HG03280 (cell line): ENCODE data around the gene SRGAP2C.
"Not testable (repeated sequence)": the region's sequence is repeated elsewhere in the genome, so short reads cannot be mapped to it uniquely, and the experiment has no call there.

ENCODE experiments used
- ATAC-seq: cut with Tn5 transposase; IDR thresholded peaks from one replicate; pipeline ENCODE4 v1.9.1; 2021; ENCODE audit warnings: mild to moderate bottlenecking, moderate library complexity; ENCODE audit not compliant: unreplicated experiment

SRGAP2C gene

DNA sequence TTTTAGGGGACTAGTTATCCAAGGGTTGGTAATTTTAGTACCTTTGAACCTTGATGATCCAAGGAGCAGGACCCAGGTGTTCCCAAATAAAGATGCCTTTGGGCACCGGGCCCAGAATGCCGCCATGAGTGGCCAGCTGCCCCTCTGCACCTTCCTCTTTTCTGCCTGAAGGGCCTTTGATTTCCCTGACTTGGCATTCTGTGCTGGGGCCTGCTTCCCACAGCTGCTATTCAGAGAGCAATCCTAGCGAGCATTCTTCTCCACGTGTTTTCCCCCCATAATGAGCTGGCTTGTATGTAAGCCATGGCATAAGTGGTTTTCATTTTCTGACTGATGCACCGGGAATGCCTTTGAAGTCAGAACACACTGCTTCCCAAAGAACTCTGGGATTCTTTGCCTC, 184.1 kb downstream of the SRGAP2C start:
- not testable (repeated sequence) for ATAC-seq

DNA sequence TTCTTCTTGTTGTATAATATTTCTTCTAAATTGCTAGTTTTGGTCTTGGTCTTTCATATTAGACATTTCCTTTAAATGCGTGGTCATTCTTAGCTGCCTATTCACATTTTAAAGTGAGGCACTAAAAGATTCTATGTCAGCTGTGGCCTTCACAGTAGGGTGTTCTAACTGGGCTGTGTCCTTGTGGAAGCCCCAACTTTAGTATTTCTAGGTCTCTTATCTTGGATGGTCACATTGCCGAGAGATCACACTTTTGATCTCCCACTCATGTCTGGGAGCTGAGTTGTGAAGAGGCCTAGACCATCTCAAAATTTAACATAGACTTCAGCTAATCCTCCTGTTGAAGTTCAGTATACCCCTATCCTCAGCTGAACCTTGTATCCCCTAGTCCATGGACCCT, 185.2 kb downstream of the SRGAP2C start:
- not testable (repeated sequence) for ATAC-seq

DNA sequence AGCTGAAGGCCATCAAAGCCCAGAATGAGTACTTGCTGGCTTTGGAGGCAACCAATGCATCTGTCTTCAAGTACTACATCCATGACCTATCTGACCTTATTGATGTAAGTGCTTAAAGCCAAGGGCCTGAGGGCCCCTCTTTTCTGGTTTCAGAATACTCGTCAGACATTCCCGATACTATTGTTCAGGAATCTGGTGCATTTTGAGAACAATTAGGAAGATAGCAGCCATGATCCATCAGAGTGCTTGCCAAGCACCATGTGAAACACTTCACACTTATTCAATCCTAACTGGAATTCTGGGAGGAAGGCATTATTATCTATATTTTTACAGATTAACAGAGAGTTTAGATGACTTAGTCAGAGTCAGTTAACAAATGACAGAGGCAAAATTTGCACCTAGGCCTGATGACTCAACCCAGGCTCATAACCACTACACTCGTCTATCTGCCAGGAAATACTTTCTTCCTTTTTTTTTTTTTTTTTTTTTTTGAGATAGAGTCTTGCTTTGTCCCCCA, 190.1 kb downstream of the SRGAP2C start:
- ATAC-seq, result not testable (repeated sequence)

DNA sequence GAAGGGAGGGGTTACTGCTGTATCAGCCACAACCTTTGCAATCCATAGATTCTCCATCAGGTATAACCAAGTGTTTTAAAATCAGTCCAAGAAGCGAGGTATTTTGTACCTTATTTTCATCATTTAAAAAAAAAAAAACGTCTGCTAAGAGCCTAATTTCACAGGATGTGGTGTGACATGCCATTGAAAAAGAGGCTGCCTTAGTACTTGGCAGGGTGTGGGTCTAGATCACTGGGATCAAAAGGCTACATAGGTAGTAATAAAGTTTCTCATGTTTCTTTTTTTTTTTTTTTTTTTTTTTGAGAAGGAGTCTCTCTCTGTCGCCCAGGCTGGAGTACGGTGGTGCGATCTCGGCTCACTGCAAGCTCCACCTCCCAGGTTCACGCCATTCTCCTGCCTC, 192.2 kb downstream of the SRGAP2C start:
- ATAC-seq, result not testable (repeated sequence)

DNA sequence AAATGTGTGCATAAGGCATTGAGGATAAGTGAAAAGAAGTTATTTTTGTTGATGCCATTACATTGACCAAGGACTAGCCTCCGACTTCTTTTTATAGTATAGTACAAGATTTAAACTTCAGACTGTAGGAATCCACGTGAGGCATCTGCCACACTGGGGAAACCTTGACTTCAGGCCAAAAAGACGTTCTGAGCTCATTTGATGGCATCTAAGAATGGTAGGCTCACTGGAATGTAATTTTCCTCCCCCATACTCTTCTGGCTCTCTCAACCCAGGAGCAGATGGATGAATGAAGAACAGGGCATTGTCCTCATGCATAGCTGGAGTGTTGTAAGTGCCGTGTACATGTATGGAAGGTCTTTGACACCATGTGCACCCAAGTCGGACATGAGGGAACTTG, 194.0 kb downstream of the SRGAP2C start:
- not testable (repeated sequence) for ATAC-seq

DNA sequence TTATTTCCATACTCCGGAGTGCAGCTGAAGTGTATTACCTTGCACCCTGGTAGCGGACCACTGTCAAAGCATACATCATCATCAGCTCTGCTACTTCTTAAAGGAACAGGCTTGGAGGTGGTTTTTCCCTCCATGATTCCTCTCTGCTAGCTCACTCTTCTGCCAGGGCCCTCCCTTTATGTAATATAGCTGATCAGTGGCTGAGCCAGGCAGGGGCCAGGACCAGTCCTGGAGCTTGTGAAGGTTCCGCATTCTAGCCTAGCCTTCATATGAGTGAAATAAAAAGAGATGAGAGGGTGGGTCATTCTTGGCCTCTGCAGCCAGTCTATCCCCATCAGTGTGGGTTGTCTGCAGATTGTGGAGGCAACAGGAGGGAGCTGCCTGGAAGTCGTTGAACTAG, 200.0 kb downstream of the SRGAP2C start:
- ATAC-seq, result not testable (repeated sequence)

DNA sequence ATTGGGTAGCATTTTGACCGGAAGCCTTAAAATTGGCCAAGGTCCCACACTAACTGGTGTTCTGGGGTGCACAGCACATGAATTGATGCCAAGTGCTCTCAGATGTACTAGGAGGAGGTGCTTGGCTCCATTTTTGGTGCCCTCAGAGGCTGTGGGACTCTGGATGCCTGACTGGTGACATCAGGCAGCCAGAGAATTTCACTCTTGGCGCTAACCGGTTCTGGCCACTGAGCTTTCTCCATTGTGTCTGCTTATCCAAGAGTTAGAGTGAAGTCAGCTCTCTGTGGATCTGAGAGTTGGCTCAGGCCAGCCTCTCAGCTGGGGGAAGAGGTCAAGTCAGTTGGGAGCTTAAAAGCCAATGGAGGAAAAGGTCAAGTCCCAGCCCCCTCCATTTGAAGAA, 200.4 kb downstream of the SRGAP2C start:
- not testable (repeated sequence) for ATAC-seq

DNA sequence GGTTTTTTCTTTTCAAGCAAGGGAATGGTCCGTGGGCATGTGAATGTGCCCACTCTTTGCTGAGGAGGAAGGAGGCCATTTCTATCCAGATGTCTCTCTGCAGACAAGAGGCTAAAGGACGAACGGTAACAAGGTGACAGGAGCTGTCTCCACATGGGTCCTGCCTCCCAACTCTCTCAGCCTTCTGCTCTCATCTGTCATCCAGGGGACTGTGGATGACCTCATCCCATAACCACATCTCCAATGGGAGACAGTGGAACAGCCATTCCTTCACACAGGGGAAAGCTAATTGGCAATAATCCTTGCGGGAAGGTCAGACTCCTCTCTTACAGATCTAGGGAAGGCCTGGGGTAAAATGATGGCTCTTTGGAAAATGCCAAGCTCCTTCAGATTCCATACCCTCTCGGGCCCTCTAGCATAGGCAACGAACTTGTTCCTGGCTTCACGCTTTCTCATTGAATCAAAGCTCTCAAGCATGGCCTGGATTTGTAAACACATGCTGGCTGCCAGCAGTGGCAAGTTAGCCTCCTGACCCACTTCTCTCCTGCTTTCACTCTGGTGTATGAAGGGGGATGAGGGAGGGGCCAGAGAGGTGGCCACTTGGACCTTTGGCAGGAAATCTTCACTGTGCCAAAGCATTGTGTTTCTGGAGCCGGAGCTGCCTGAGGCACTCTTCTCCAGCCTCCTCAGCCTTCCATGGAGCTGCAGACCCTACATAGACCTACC, 201.0 kb downstream of the SRGAP2C start:
- not testable (repeated sequence) for ATAC-seq

DNA sequence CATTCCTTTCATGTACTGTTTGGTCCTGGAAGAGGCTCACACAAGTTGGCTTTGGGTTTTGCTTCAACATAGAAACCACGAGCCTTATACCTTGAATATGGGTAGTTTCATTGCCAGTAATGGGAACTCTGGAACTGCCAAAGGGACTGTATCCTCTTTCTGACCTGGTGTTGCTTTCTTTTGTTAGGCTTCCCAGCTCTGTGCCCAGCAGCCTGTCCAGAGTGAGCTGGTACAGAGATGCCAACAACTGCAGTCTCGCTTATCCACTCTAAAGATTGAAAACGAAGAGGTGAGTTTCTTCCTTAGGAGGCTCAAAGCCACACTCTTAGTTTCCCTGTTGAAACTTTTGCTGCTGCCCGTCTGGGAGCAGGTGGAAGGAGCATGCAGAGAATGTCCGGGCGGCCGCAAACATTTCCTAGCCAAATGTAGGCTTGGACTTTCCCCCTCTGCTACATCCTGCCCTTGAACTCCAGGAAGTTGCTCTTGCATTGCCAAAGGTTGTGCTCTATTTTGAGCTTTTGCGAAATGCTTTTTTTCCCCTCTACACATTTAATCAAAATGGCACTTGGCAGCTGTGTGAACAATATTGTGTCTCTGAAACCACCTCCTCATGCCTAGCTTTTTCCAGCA, 201.7 kb downstream of the SRGAP2C start:
- ATAC-seq, result not testable (repeated sequence)

DNA sequence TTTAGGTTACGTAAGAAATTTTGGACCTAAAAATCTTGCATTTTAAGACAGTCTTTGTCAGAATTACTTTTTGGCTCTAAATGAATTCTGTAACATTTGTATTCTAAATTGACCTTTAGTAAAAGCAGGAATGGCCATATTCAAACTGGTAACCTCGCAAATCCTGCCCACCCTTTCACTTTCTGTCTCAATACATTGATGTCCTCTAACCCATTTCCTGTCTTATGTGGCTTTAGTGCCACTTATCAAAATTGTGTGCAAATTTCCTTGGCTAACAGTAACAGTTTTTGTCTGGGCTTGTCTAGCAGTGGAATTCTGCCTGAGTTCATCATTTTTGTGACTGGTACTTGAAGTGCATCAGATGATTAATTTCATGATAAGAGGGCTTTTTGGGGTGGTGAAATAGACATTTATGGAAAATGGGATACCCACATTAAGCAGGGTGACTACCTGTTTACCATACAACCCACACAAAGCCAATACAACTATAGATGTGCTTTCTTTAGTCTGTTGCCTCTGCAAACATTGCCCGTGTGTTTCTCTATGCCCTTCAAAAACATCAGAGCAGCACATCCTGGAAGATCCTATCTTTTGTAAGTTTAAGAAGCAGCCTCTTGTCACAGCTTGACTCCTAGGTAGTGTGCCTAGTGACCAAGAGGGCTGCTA, 205.3 kb downstream of the SRGAP2C start:
- ATAC-seq, result not testable (repeated sequence)

DNA sequence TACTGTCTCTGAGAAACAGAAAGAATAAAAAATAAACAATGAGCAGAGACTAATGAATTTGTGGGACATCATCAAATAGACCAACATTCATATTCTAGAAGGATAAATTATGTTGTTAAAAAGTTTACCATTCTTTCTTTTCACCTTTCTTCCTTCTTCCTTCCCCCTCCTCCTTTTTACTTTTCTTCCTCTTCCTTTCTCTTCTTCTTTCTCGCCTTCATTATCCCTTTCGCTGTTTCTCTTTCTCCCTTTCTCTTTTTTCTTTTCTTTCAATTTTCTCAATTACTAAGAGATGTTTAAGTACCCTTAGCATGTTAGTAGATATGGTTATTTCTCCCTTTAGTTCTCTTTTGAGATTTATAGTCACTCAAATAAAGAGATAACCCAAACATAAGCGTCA, 207.4 kb downstream of the SRGAP2C start:
- not testable (repeated sequence) for ATAC-seq

DNA sequence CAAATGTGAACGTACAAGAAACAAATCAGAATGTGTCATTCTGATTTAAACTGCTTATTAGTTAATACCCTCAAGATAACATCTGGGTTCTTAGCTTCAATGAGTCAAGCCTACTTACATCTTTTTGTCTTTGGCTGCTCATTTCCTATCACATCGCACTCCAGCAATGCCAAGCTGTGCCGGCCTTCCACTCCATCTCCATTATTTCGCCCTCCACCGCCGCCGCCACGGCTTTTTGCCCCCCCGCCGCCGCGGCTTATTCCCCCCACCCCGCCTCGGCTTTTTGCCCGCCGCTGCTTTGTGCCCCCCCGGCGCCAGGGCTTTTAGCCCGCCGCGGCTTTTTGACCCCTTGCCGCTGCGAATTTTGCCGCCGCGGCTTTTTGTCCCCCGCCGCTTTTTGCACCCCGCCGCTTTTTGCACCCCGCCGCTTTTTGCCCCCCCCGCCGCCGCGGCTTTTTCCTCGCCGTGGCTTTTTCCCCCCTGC, 211.0 kb downstream of the SRGAP2C start:
- ATAC-seq, result not testable (repeated sequence)

DNA sequence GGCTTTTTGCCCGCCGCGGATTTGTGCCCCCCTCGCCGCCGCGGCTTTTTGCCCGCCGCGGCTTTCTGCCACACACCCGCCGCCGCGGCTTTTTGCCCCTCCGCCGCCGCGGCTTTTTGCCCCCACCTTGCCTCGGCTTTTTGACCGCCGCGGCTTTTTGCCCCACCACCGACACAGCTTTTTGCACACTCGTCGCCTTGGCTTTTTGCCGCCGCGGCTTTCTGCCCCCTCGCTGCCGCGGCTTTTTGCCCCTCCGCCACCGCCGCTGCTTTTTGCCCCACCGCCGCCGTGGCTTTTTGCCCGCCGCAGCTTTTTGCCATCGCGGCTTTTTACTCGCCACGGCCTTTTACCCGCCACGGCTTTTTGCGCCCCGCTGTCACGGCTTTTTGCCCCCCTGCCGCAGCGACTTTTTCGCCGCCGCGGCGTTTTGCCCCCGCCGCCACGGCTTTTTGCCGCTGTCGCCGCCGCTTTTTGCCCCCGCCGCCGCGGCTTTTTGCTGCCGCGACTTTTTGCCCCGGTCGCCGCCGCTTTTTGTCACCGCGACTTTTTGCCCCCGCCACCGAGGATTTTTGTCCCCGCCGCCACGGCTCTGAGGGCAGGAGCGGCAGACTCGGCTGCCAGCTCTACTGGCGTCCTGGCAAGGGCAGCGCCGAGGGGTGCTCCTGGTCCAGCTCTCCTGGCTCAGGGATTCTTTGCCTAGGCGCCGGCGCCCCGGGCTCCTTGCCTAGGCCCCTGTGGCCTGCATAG, 211.7 kb downstream of the SRGAP2C start:
- not testable (repeated sequence) for ATAC-seq

DNA sequence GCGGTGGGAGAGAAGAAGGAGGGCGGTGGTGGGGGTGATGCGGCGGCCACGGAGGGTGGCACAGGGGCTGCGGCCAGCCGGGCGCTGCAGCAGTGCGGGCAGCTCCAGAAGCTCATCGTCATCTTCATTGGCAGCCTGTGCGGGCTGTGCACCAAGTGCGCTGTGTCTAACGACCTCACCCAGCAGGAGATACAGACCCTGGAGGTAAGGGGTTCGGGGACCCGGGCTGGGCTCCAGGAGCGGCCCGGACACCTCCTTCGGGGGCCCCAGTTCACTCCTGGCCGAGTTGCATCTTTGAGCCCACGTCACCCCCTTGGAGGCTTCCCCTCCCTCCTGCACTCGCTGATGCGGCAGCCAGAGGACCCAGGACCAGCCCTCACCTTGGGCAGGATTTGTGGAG, 212.3 kb downstream of the SRGAP2C start:
- not testable (repeated sequence) for ATAC-seq

DNA sequence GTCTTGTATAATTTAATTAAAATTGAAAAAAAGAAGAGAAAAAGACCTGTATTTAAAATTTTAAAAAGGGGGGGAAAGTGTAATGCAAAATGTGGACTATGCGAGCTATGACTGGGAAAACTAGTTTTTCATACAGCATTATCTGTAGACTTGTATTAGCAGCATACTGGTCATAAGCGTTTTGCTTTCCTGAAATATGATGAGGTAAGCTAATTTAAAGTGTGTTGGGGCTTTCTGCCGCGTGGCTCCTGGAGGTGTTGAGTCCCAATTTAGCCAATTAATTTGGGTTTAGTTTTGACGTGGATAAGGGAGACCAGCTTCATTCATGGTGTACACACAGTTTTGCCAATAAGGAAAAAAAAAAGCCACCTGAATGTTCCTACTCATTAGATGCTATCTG, 214.4 kb downstream of the SRGAP2C start:
- ATAC-seq, result not testable (repeated sequence)

DNA sequence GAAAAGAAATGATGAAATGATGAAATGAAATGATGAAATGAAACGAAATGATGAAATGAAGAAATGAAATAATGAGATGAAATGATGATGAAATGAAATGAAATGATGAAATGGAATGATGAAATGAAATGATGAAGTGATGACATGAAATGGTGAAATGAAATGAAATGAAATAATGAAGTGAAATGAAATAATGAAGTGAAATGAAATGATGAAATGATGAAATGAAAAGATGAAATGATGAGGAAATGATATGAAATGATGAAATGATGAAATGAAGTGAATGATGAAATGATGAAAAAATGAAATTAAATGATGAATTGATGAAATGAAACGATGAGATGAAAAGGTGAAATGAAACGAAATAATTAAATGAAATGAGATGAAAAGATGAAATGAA, 215.3 kb downstream of the SRGAP2C start:
- not testable (repeated sequence) for ATAC-seq

DNA sequence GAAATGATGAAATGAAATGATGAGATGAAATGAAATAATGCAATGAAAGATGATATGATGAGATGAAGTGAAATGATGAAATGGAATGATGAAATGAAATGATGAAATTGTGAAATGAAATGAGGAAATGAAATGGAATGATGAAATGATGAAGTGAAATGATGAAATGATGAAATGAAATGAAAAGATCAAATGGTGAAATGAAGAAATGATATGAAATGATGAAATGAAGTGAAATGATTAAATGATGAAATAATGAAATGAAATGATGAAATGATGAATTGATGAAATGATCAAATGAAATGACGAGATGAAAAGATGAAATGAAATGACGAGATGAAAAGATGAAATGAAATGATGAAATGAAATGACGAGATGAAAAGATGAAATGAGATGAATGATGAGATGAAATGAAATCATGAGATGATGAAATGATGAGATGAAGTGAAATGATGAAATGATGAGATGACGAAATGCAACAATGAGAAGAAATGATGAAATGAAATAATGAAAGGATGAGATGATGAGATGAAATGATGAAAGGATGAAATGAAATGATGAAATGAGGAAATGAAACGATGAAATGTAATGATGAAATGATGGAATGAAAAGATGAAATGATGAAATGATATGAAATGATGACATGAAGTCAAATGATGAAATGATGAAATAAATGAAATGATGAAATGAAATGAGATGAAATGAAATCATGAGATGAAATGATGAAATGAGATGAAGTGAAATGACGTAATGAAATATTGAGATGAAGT, 216.0 kb downstream of the SRGAP2C start:
- ATAC-seq, result not testable (repeated sequence)

DNA sequence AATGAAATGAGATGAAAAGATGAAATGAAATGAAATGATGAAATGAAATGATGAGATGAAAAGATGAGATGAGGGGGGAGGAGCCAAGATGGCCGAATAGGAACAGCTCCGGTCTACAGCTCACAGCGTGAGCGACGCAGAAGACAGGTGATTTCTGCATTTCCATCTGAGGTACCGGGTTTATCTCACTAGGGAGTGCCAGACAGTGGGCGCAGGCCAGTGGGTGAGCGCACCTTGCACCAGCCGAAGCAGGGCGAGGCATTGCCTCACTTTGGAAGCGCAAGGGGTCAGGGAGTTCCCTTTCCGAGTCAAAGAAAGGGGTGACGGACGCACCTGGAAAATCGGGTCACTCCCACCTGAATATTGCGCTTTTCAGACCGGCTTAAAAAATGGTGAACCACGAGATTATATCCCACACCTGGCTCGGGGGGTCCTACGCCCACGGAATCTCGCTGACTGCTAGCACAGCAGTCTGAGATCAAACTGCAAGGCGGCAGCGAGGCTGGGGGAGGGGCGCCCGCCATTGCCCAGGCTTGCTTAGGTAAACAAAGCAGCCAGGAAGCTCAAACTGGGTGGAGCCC, 216.7 kb downstream of the SRGAP2C start:
- ATAC-seq, result not testable (repeated sequence)

DNA sequence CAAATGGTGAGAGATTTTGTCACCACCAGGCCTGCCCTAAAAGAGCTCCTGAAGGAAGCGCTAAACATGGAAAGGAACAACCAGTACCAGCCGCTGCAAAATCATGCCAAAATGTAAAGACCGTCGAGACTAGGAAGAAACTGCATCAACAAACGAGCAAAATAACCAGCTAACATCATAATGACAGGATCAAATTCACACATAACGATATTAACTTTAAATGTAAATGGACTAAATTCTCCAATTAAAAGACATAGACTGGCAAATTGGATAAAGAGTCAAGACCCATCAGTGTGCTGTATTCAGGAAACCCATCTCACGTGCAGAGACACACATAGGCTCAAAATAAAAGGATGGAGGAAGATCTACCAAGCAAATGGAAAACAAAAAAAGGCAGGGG, 218.5 kb downstream of the SRGAP2C start:
- ATAC-seq, result not testable (repeated sequence)

DNA sequence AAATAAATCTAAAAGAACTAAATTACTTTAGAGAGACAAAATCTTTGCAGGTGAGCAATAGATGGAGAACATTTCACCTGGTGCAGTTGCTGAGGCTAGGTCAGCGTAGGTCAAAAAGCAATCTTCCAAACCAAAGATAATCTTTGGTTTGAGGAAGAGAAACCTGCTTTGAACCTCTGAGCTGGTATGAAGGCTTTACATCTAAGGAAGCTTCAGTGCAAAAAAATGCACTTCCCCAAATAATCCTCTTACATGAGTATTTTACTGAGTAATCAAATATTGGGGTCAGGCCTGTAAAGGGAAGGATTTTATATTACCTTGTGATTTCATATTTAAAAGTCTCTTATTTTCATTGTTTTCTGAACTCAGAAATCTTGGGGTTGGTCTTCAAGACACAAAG, 223.6 kb downstream of the SRGAP2C start:
- no peak for ATAC-seq
